ENCODE measurements around the gene WNT7B. TPM values are rescaled to one million over a fixed set of nuclear protein-coding genes. Genes with fewer than 3 reads are reported as not detected.

Gene WNT7B
- total RNA-seq, 1 experiment from 2014 or later = 18.9 TPM

GRCh38 chr22:45997077-45997776 lies 20.3 kb upstream of the WNT7B start:
- DNase-seq (ENCODE audit: low read depth) = peak; percentile 97

GRCh38 chr22:45996241-45997076 lies 19.5 kb upstream of the WNT7B start:
- DNase-seq (ENCODE audit: low read depth) = peak; percentile 78

GRCh38 chr22:45995405-45996101 lies 18.6 kb upstream of the WNT7B start:
- DNase-seq (ENCODE audit: low read depth) = no peak

GRCh38 chr22:45994491-45995404 lies 17.8 kb upstream of the WNT7B start:
- peak; percentile 60 for DNase-seq (ENCODE audit: low read depth)

GRCh38 chr22:45993841-45994240 lies 16.9 kb upstream of the WNT7B start:
- DNase-seq (ENCODE audit: low read depth) = no peak

- no peak for DNase-seq (ENCODE audit: low read depth)
These were observed 16.3 kb upstream of the WNT7B start for GRCh38 chr22:45993143-45993692.

GRCh38 chr22:45992737-45993136 lies 15.8 kb upstream of the WNT7B start:
- no peak for DNase-seq (ENCODE audit: low read depth)

GRCh38 chr22:45991098-45991497 lies 14.1 kb upstream of the WNT7B start:
- DNase-seq (ENCODE audit: low read depth) = no peak

- no peak for DNase-seq (ENCODE audit: low read depth)
These were observed 10.3 kb upstream of the WNT7B start for GRCh38 chr22:45987136-45987861.

- no peak for DNase-seq (ENCODE audit: low read depth)
These were observed 7.5 kb upstream of the WNT7B start for GRCh38 chr22:45984316-45984916.

- DNase-seq (ENCODE audit: low read depth) = no peak
These were observed 6.8 kb upstream of the WNT7B start for GRCh38 chr22:45983797-45984196.

- DNase-seq (ENCODE audit: low read depth) = no peak
These were observed 3.8 kb upstream of the WNT7B start for GRCh38 chr22:45980761-45981160.

- DNase-seq (ENCODE audit: low read depth) = no peak
These were observed 3.3 kb upstream of the WNT7B start for GRCh38 chr22:45980268-45980570.

- no peak for DNase-seq (ENCODE audit: low read depth)
These were observed 1.3 kb upstream of the WNT7B start for GRCh38 chr22:45978275-45978713.

GRCh38 chr22:45977551-45978274 lies 751 bp upstream of the WNT7B start:
- peak; percentile 34 for DNase-seq (ENCODE audit: low read depth)

GRCh38 chr22:45976254-45977002 lies 534 bp downstream of the WNT7B start:
- no peak for DNase-seq (ENCODE audit: low read depth)

GRCh38 chr22:45975164-45976161 lies 1.5 kb downstream of the WNT7B start:
- DNase-seq (ENCODE audit: low read depth) = no peak
